A673 (cell line): ENCODE data around the gene CUBN. TPM values are rescaled to one million over a fixed set of nuclear protein-coding genes. Genes with fewer than 3 reads are reported as not detected.

Source experiments
- BruUV-seq: library from RNA; stranded (reverse); fragments of 400-500 nt; replicated peaks from 2 replicates; lab custom pipeline; 2021; lab: Mats Ljungman, UMichigan
- CTCF ChIA-PET: fragments of 300-600 bp; sonication (Branson Sonifier 250); formaldehyde crosslinking; loops from one replicate; lab custom pipeline; 2022; ENCODE audit warnings: antibody characterized with exemption; lab: Charles Lee
- POLR2A ChIA-PET: fragments of 300-600 bp; sonication (Branson Sonifier 250); formaldehyde crosslinking; loops from one replicate; lab custom pipeline; 2022; ENCODE audit warnings: antibody characterized with exemption; ENCODE audit not compliant: low non-redundant PET; lab: Charles Lee
- DNase-seq: peaks from one replicate; pipeline ENCODE4 v3.0.0-alpha.2; 2015; ENCODE audit warnings: low spot score
- H3K27ac ChIP-seq: fragments of 200-600 bp; sonication (generic); 2 replicates; pipeline ENCODE4 v1.5.1; 2016; ENCODE audit warnings: mixed run types, low read depth, mild to moderate bottlenecking, mixed read lengths, antibody characterized with exemption, low read length; ENCODE audit not compliant: poor library complexity, severe bottlenecking
- H3K27me3 ChIP-seq: fragments of 200-600 bp; sonication (generic); replicated peaks from 2 replicates; pipeline ENCODE4 v1.6.1; 2017; ENCODE audit warnings: mixed run types, low read depth, mild to moderate bottlenecking, mixed read lengths, antibody characterized with exemption, low read length; ENCODE audit not compliant: insufficient read depth, poor library complexity
- H3K36me3 ChIP-seq: fragments of 200-600 bp; sonication (generic); 2 replicates; pipeline ENCODE4 v1.6.1; 2016; ENCODE audit warnings: mixed run types, mild to moderate bottlenecking, mixed read lengths, antibody characterized with exemption, low read length; ENCODE audit not compliant: insufficient read depth, poor library complexity, severe bottlenecking
- H3K4me1 ChIP-seq: fragments of 200-600 bp; sonication (generic); 2 replicates; pipeline ENCODE4 v1.6.1; 2017; ENCODE audit warnings: mixed run types, mild to moderate bottlenecking, mixed read lengths, antibody characterized with exemption, low read length; ENCODE audit not compliant: insufficient read depth, poor library complexity, severe bottlenecking
- H3K4me3 ChIP-seq: fragments of 200-600 bp; sonication (generic); 2 replicates; pipeline ENCODE4 v1.5.1; 2016; ENCODE audit warnings: low read depth, mixed run types, mild to moderate bottlenecking, mixed read lengths, low read length; ENCODE audit not compliant: poor library complexity, severe bottlenecking
- H3K9me3 ChIP-seq: fragments of 200-600 bp; sonication (generic); 2 replicates; pipeline ENCODE4 v1.6.1; 2016; ENCODE audit warnings: mixed run types, low read depth, mild to moderate bottlenecking, mixed read lengths, antibody characterized with exemption, low read length; ENCODE audit not compliant: poor library complexity, severe bottlenecking
- EZH2 ChIP-seq: fragments of 200-600 bp; sonication (generic); IDR thresholded peaks from 2 replicates; pipeline ENCODE4 v1.6.1; 2017; ENCODE audit warnings: borderline replicate concordance, low read depth, mild to moderate bottlenecking, mixed read lengths, antibody characterized with exemption, low read length; ENCODE audit not compliant: poor library complexity, severe bottlenecking
- intact Hi-C: fragments of 100-400 bp; cut with micrococcal nuclease; formaldehyde crosslinking; loops from one replicate; pipeline ENCODE4 v1.10.0; 2022; ENCODE audit not compliant: unreplicated experiment
- total RNA-seq: library from RNA; stranded (reverse); gene quantifications from 2 replicates; pipeline ENCODE4 v1.2.3, GENCODE V29; 2021
- TF ChIP-seq, protein P1 (sequence below): fragments of 300-800, 200-600 bp; sonication (generic); conservative IDR thresholded peaks from 2 replicates; pipeline ENCODE4 v1.5.1; 2017; ENCODE audit warnings: low read depth, mild to moderate bottlenecking, antibody characterized with exemption, low read length, moderate library complexity, mixed read lengths

The CUBN gene
- total RNA-seq, 1 experiment from 2014 or later: 3.4 TPM

DNA sequence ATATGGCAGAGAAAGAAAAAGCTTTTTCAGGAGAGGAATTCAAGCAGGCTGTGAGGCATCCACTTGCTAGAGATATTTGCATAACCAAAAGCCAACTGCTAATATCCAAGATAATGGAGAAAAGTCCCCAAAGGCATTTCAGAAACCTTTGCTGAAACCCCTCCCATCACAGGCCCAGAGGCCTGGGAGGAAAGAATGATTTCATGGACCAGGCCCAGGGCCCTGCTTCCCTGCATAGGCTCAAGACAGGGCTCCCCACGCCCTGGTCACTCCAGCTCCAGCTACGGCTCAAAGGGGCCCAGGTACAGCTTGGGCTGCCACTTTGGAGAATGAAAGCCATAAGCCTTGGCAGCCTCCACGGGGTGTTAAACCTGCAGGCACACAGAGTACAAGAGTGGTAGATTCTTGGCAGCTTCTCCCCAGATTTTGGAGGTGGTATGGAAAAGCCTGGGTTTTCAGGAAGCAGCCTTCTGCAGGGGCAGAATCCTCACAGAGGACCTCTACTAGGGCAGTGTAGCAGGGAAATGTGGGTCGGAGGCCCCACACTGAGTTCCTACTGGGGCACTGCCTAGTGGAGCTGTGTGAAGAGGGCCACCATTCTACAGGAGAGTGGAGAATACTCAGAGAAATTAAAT, 306.8 kb downstream of the CUBN start:
- intact Hi-C loops: loop anchor here (10.0 kb wide), 1 partner anchor 922 kb away; no protein-coding TSS in a partner anchor
- Histone ChIP-seq H3K4me3 (no peak overlapping the region), H3K36me3 (no peaks in the 10 kb centered on the region), H3K4me1 (peaks cover 8% of the 10 kb centered on the region), H3K27ac (no peak overlapping the region), H3K9me3 (peaks cover 16% of the 10 kb centered on the region), H3K27me3 (no peaks in the 10 kb centered on the region)
- BruUV-seq: no TSS peak
- CTCF ChIA-PET: no interaction called here
- TF ChIP-seq, protein P1, sequence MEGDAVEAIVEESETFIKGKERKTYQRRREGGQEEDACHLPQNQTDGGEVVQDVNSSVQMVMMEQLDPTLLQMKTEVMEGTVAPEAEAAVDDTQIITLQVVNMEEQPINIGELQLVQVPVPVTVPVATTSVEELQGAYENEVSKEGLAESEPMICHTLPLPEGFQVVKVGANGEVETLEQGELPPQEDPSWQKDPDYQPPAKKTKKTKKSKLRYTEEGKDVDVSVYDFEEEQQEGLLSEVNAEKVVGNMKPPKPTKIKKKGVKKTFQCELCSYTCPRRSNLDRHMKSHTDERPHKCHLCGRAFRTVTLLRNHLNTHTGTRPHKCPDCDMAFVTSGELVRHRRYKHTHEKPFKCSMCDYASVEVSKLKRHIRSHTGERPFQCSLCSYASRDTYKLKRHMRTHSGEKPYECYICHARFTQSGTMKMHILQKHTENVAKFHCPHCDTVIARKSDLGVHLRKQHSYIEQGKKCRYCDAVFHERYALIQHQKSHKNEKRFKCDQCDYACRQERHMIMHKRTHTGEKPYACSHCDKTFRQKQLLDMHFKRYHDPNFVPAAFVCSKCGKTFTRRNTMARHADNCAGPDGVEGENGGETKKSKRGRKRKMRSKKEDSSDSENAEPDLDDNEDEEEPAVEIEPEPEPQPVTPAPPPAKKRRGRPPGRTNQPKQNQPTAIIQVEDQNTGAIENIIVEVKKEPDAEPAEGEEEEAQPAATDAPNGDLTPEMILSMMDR: no peak
- TF ChIP-seq EZH2: no peak
- POLR2A ChIA-PET: no interaction called here
- DNase-seq: no peak

DNA sequence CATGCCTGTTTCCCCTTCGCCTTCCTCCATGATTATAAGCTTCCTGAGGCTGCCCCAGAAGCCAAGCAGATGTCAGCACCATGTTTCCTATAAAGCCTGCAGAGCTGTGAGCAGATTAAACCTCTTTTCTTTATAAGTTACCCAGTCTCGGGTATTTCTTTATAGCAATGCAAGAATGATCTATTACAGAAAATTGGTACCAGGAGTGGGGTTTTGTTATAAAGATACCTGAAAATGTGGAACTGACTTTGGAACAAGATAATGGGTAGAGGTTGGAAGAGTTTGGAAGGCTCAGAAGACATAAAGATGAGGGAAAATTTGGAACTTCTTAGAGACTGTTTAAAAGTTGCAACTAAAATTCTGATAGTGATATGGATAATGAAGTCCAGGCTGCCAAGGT, 307.6 kb downstream of the CUBN start:
- Histone ChIP-seq H3K36me3 (no peaks in the 10 kb centered on the region), H3K27me3 (no peaks in the 10 kb centered on the region), H3K27ac (no peak overlapping the region), H3K4me3 (no peak overlapping the region), H3K9me3 (peaks cover 16% of the 10 kb centered on the region), H3K4me1 (peaks cover 9% of the 10 kb centered on the region)
- intact Hi-C loops: loop anchor here (10.0 kb wide), 1 partner anchor 923 kb away; no protein-coding TSS in a partner anchor
- no peak for DNase-seq
- CTCF ChIA-PET: no interaction called here
- TF ChIP-seq EZH2: no peak
- TF ChIP-seq, protein P1: no peak
- no TSS peak for BruUV-seq
- POLR2A ChIA-PET: no interaction called here

DNA sequence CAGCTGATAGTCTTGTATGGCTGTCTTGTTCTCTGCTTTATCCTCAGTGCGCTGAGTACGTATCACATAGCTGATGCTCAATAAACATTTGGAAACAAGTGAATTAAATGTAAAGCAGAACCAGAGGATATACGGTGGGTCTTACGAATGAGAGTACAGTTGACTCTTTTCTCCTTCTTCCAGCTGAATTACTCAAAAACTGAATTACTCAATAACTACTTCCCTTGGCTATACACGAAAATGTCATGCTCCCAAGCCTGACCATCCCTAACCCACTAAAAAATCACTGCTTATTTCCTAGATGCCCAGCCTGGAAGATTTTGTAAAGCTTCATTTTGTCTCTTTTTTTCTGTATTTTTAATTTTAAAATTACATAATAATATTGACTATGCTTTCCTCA, 309.2 kb downstream of the CUBN start:
- Histone ChIP-seq H3K27me3 (no peaks in the 10 kb centered on the region), H3K4me3 (no peak overlapping the region), H3K36me3 (no peaks in the 10 kb centered on the region), H3K9me3 (peaks cover 16% of the 10 kb centered on the region), H3K4me1 (peaks cover 15% of the 10 kb centered on the region), H3K27ac (no peak overlapping the region)
- POLR2A ChIA-PET: no interaction called here
- TF ChIP-seq EZH2: no peak
- TF ChIP-seq, protein P1: no peak
- CTCF ChIA-PET: no interaction called here
- no peak for DNase-seq
- BruUV-seq: no TSS peak
- intact Hi-C loops: loop anchor here (10.0 kb wide), 1 partner anchor 924 kb away; no protein-coding TSS in a partner anchor
